ENCODE measurements around the gene VRK1. TPM values are rescaled to one million over a fixed set of nuclear protein-coding genes. Genes with fewer than 3 reads are reported as not detected.

The VRK1 gene
- total and polyA plus RNA-seq, 2 of the 4 experiments (the other 2 are of a cell fraction), result 14.2 to 19.9 TPM

DNA sequence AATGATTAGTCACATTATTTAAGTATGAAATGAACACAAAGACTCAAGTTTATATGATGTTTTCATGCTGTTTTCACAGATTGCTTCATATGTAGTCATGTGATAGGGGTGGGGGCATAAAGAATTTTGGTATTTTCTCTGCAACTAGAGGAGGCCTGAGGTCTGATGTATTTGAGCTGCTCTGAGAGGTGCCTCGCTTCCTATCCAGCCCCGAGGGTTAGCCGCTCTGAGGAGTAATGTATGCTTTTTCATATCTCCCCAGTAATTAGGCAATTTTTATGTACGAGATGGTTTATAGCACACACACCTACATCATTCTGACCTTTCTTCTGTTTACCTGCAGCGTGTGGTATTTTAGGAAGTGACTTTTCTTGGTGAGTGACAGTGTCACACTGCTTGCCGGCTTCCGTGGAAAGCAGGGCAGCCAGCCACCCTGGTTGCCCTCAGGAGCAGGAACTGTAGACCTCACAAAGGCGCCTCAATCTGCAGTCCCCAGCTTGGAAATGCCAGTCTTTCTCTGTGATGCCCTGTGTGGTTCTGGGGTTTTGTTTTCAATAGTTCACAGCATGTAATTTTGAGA lies 106.4 kb downstream of the VRK1 start:
- ATAC-seq (ENCODE audit: low read depth), result no peak; the same call in 1 of the 2 replicates

More for the DNA sequence above, 106.4 kb downstream of the VRK1 start:
- H3K9me1 ChIP-seq (ENCODE audit: insufficient read depth, low read length), result no peaks in the 10 kb centered on the region
- H3K18ac ChIP-seq (ENCODE audit: low read depth, low read length), result no peak overlapping the region
- DNase-seq, result no peak
- dilution Hi-C loops (cut with HindIII; ENCODE audit: low sequenced_read_pairs, unreplicated experiment), result no loop called here
- no peak overlapping the region for H2BK15ac ChIP-seq (ENCODE audit: low read depth, low read length)
- no peak overlapping the region for H2AK9ac ChIP-seq (replicated peaks; ENCODE audit: low read depth, low read length, poor library complexity)
- H2AFZ ChIP-seq (replicated peaks; ENCODE audit: low read length, poor library complexity), result no peak overlapping the region
- no TSS peak for BruUV-seq (replicated peaks)
- no peaks in the 10 kb centered on the region for H3K36me3 ChIP-seq (ENCODE audit: control insufficient read depth, insufficient read depth, low read length)
- no peak overlapping the region for H3K4ac ChIP-seq (ENCODE audit: low read depth, low read length)
- TF ChIP-seq POLR2A (IDR thresholded peaks at IDR 0.05; ENCODE audit: low read depth, low read length) (no peak), MXI1 (IDR thresholded peaks at IDR 0.05; ENCODE audit: borderline replicate concordance, low read depth, low read length) (no peak), RFX5 (IDR thresholded peaks at IDR 0.05; ENCODE audit: low read depth, low read length) (no peak), SMC3 (IDR thresholded peaks at IDR 0.05; ENCODE audit: low read depth, low read length) (no peak), CEBPB (IDR thresholded peaks at IDR 0.05; ENCODE audit: low read depth, low read length) (no peak), CHD1 (IDR thresholded peaks at IDR 0.05; ENCODE audit: low read depth, low read length) (no peak), USF2 (IDR thresholded peaks at IDR 0.05; ENCODE audit: low read depth, low read length) (no peak), NFE2L2 (IDR thresholded peaks at IDR 0.05; ENCODE audit: low read depth, low read length) (no peak), MAFK (IDR thresholded peaks at IDR 0.05; ENCODE audit: low read depth, low read length) (no peak), FOS (IDR thresholded peaks at IDR 0.05; ENCODE audit: low read depth, low read length) (no peak), RAD21 (IDR thresholded peaks at IDR 0.05; ENCODE audit: low read length) (no peak), RCOR1 (IDR thresholded peaks at IDR 0.05; ENCODE audit: insufficient replicate concordance, low read length) (no peak), MAZ (IDR thresholded peaks at IDR 0.05; ENCODE audit: borderline replicate concordance, low read depth, low read length) (no peak), ELK1 (IDR thresholded peaks at IDR 0.05; ENCODE audit: borderline replicate concordance, low read depth, low read length) (no peak), BHLHE40 (IDR thresholded peaks at IDR 0.05; ENCODE audit: low read depth, low read length) (no peak)
- TF ChIP-seq, protein P1, sequence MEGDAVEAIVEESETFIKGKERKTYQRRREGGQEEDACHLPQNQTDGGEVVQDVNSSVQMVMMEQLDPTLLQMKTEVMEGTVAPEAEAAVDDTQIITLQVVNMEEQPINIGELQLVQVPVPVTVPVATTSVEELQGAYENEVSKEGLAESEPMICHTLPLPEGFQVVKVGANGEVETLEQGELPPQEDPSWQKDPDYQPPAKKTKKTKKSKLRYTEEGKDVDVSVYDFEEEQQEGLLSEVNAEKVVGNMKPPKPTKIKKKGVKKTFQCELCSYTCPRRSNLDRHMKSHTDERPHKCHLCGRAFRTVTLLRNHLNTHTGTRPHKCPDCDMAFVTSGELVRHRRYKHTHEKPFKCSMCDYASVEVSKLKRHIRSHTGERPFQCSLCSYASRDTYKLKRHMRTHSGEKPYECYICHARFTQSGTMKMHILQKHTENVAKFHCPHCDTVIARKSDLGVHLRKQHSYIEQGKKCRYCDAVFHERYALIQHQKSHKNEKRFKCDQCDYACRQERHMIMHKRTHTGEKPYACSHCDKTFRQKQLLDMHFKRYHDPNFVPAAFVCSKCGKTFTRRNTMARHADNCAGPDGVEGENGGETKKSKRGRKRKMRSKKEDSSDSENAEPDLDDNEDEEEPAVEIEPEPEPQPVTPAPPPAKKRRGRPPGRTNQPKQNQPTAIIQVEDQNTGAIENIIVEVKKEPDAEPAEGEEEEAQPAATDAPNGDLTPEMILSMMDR (conservative IDR thresholded peaks at IDR 0.05; ENCODE audit: low read depth, low read length), result no peak
- H3K27ac ChIP-seq (ENCODE audit: insufficient read depth, low read length), result no peak overlapping the region
- H2BK5ac ChIP-seq (ENCODE audit: low read depth, low read length, poor library complexity, severe bottlenecking), result no peak overlapping the region
- in situ Hi-C loops (cut with MboI; ENCODE audit: low sequenced_read_pairs), result no loop called here
- peaks cover 2% of the 10 kb centered on the region; the same call in 1 of the 2 replicates for H3K4me1 ChIP-seq (ENCODE audit: control insufficient read depth, insufficient read depth, low read length)
- H3K79me1 ChIP-seq (ENCODE audit: low read depth in 1 of 2, low read length in 2 of 2), result no peaks in the 10 kb centered on the region
- H3K14ac ChIP-seq (replicated peaks; ENCODE audit: low read depth, low read length), result no peak overlapping the region
- H4K8ac ChIP-seq (ENCODE audit: low read depth in 2 of 2, low read length in 2 of 2), result no peak overlapping the region
- no peak overlapping the region for H3K4me2 ChIP-seq (ENCODE audit: low read depth, low read length)
- no peak overlapping the region for H4K91ac ChIP-seq (ENCODE audit: insufficient read depth, low read depth, low read length)
- H3K56ac ChIP-seq (ENCODE audit: extremely low read depth, insufficient read depth, low read length), result no peak overlapping the region
- H4K5ac ChIP-seq (ENCODE audit: low read depth, low read length), result no peak overlapping the region
- no peak overlapping the region for H3K9ac ChIP-seq (ENCODE audit: low read depth, low read length)
- ChIA-PET POLR2A (ENCODE audit: unreplicated experiment) (no interaction called here), CTCF (no interaction called here)
- no peak overlapping the region for H2AK5ac ChIP-seq (ENCODE audit: low read depth, low read length)
- no peak overlapping the region for H3K4me3 ChIP-seq (ENCODE audit: insufficient read depth, low read depth, low read length)
- H4K20me1 ChIP-seq (ENCODE audit: insufficient read depth, low read length), result no peaks in the 10 kb centered on the region
- no peak overlapping the region for H3K23ac ChIP-seq (ENCODE audit: low read depth, low read length)
- no CpG with 5 or more reads among the region's 8 CpGs for WGBS, 2 experiments (ENCODE audit: extremely low coverage in 2 of 2, insufficient read length in 1 of 2)
- H3K9me3 ChIP-seq (ENCODE audit: control insufficient read depth, insufficient read depth, low read length), result no peaks in the 10 kb centered on the region
- intact Hi-C loops (cut with micrococcal nuclease), result no loop called here
- no peak overlapping the region for H2BK20ac ChIP-seq (ENCODE audit: low read depth, low read length)
- H2BK120ac ChIP-seq (ENCODE audit: low read depth, low read length), result no peak overlapping the region
- no peaks in the 10 kb centered on the region for H3K27me3 ChIP-seq (ENCODE audit: control insufficient read depth, insufficient read depth, low read length)
